C4-2B (cell line): Measurements from ENCODE around the gene GPR31.

Experiments
- ZFX ChIP-seq: fragments of 450-650 bp; IDR thresholded peaks from 2 replicates; pipeline ENCODE4 v1.6.1; 2017
- TF ChIP-seq, protein P1 (sequence below): fragments of 450-650 bp; conservative IDR thresholded peaks from 2 replicates; pipeline ENCODE4 v1.5.1; 2017; ENCODE audit warnings: mild to moderate bottlenecking

DNA sequence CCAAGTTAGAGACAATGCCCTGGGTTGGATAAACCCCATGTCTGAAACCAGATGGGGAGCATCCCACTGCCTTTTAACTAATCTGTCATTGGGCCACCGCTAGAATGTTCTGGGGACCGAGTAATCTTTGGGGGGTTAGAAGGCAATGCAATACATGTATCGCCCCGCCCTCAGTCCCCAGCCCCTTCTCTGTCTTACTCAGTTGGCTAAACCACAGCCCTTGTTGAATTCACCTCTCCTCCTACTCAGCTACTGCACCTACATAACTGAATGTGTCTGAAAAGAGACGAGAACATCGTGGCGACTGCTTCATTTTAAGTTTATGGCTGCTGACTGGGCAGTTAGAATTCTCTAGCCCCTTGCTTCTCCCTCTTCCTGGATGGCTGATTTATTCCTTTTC is 50.0 kb downstream of the GPR31 start:
- TF ChIP-seq, protein P1, sequence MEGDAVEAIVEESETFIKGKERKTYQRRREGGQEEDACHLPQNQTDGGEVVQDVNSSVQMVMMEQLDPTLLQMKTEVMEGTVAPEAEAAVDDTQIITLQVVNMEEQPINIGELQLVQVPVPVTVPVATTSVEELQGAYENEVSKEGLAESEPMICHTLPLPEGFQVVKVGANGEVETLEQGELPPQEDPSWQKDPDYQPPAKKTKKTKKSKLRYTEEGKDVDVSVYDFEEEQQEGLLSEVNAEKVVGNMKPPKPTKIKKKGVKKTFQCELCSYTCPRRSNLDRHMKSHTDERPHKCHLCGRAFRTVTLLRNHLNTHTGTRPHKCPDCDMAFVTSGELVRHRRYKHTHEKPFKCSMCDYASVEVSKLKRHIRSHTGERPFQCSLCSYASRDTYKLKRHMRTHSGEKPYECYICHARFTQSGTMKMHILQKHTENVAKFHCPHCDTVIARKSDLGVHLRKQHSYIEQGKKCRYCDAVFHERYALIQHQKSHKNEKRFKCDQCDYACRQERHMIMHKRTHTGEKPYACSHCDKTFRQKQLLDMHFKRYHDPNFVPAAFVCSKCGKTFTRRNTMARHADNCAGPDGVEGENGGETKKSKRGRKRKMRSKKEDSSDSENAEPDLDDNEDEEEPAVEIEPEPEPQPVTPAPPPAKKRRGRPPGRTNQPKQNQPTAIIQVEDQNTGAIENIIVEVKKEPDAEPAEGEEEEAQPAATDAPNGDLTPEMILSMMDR, result no peak
- no peak for TF ChIP-seq ZFX
